ENCODE measurements around the gene ANKRD39.

GRCh38 chr2:96894151-96894531 is 36.3 kb upstream of the ANKRD39 start:
- TF ChIP-seq CTCF (IDR thresholded peaks at IDR 0.05 in 8 of 11, conservative IDR thresholded peaks at IDR 0.05 in 3 of 11) (no peak), POLR2AphosphoS5 (IDR thresholded peaks at IDR 0.05) (no peak), POLR2A (IDR thresholded peaks at IDR 0.05) (no peak)
